Measurements from ENCODE around the gene KRT36. TPM values are rescaled to one million over a fixed set of nuclear protein-coding genes. Genes with fewer than 3 reads are reported as not detected.

Gene KRT36
- total RNA-seq, 1 experiment from 2014 or later, result not detected

- no peak for DNase-seq (ENCODE audit: low read depth)
Measured at GRCh38 chr17:41439375-41439774, 50.3 kb downstream of the KRT36 start.

- no peak for DNase-seq (ENCODE audit: low read depth)
Measured at GRCh38 chr17:41437769-41438168, 51.9 kb downstream of the KRT36 start.

- no peak for DNase-seq (ENCODE audit: low read depth)
Measured at GRCh38 chr17:41437254-41437653, 52.5 kb downstream of the KRT36 start.

Other genes starting within 250 kb of the KRT36 start
- not detected in 2 replicates for gene KRTAP9-4, start 240.2 kb downstream of the KRT36 start, total RNA-seq (2014; rRNA removed; shearing (Covaris generic))
- not detected in 2 replicates for gene KRTAP9-9, start 234.5 kb downstream of the KRT36 start, total RNA-seq (2014; rRNA removed; shearing (Covaris generic))
- gene KRTAP9-6, start 224.5 kb downstream of the KRT36 start, total RNA-seq (2014; rRNA removed; shearing (Covaris generic)), result not detected in 2 replicates
- not detected in 2 replicates for gene KRTAP9-7, start 214.2 kb downstream of the KRT36 start, total RNA-seq (2014; rRNA removed; shearing (Covaris generic))
- gene KRTAP29-1, start 187.1 kb downstream of the KRT36 start, total RNA-seq (2014; rRNA removed; shearing (Covaris generic)), result not detected in 2 replicates
- not detected in 2 replicates for gene KRTAP16-1, start 180.6 kb downstream of the KRT36 start, total RNA-seq (2014; rRNA removed; shearing (Covaris generic))
- gene KRTAP17-1, start 174.2 kb downstream of the KRT36 start, total RNA-seq (2014; rRNA removed; shearing (Covaris generic)), result not detected in 2 replicates
- not detected in 2 replicates for gene KRT33A, start 139.1 kb downstream of the KRT36 start, total RNA-seq (2014; rRNA removed; shearing (Covaris generic))
- gene KRT33B, start 120.1 kb downstream of the KRT36 start, total RNA-seq (2014; rRNA removed; shearing (Covaris generic)), result not detected in 2 replicates
- gene KRT34, start 107.6 kb downstream of the KRT36 start, total RNA-seq (2014; rRNA removed; shearing (Covaris generic)), result 0.46 and 1.4 TPM in 2 replicates
- gene KRT31, start 92.3 kb downstream of the KRT36 start, total RNA-seq (2014; rRNA removed; shearing (Covaris generic)), result not detected in 2 replicates
- gene KRT37, start 65.3 kb downstream of the KRT36 start, total RNA-seq (2014; rRNA removed; shearing (Covaris generic)), result not detected in 2 replicates
- not detected in 2 replicates for gene KRT38, start 48.9 kb downstream of the KRT36 start, total RNA-seq (2014; rRNA removed; shearing (Covaris generic))
- 0.06 TPM in 2 replicates for gene KRT32, start 22.5 kb downstream of the KRT36 start, total RNA-seq (2014; rRNA removed; shearing (Covaris generic))
- not detected in 2 replicates for gene KRT35, start 8.8 kb downstream of the KRT36 start, total RNA-seq (2014; rRNA removed; shearing (Covaris generic))
- not detected in 2 replicates for gene KRT13, start 15.7 kb upstream of the KRT36 start, total RNA-seq (2014; rRNA removed; shearing (Covaris generic))
- 0.51 and 3.1 TPM in 2 replicates for gene KRT15, start 29.0 kb upstream of the KRT36 start, total RNA-seq (2014; rRNA removed; shearing (Covaris generic))
- gene KRT19, start 38.4 kb upstream of the KRT36 start, total RNA-seq (2014; rRNA removed; shearing (Covaris generic)), result 0.86 TPM in 1 of 2 replicates, not detected in the other
- gene KRT9, start 82.1 kb upstream of the KRT36 start, total RNA-seq (2014; rRNA removed; shearing (Covaris generic)), result not detected in 2 replicates
- 0.63 and 1.4 TPM in 2 replicates for gene KRT14, start 97.0 kb upstream of the KRT36 start, total RNA-seq (2014; rRNA removed; shearing (Covaris generic))
- 1.0 TPM in 1 of 2 replicates, not detected in the other for gene KRT16, start 122.9 kb upstream of the KRT36 start, total RNA-seq (2014; rRNA removed; shearing (Covaris generic))
- gene KRT17, start 134.7 kb upstream of the KRT36 start, total RNA-seq (2014; rRNA removed; shearing (Covaris generic)), result 276 and 317 TPM in 2 replicates
- 78.2 and 85.4 TPM in 2 replicates for gene EIF1, start 199.0 kb upstream of the KRT36 start, total RNA-seq (2014; rRNA removed; shearing (Covaris generic))
- not detected in 2 replicates for gene GAST, start 222.4 kb upstream of the KRT36 start, total RNA-seq (2014; rRNA removed; shearing (Covaris generic))
- gene HAP1, start 244.7 kb upstream of the KRT36 start, total RNA-seq (2014; rRNA removed; shearing (Covaris generic)), result 0.11 TPM in 1 of 2 replicates, not detected in the other

Measured in Daoy (cell line).